GM13977 (cell line): ENCODE data around the gene TOMM40L.

ENCODE experiments used
- DNase-seq: peaks from one replicate; pipeline ENCODE4 v3.0.0; 2012; ENCODE audit warnings: low spot score
- CTCF ChIP-seq: IDR thresholded peaks from 2 replicates; pipeline ENCODE4 v1.5.1; 2012; ENCODE audit warnings: mild to moderate bottlenecking, control low read depth; ENCODE audit not compliant: insufficient read depth; ENCODE audit errors: extremely low read depth, missing control alignments
- in situ Hi-C: fragments of 300-500 bp; cut with MboI; formaldehyde crosslinking; loops from one replicate; pipeline ENCODE4 v1.12.0; 2022; ENCODE audit warnings: low sequenced_read_pairs, low pct_unique_long_range_greater_than_20kb, mixed read lengths, inconsistent platforms; ENCODE audit not compliant: unreplicated experiment

TOMM40L gene

GRCh38 chr1:161259765-161260164 is 33.9 kb downstream of the TOMM40L start:
- TF ChIP-seq CTCF = no peak
- in situ Hi-C loops = no loop called here
- DNase-seq = no peak

GRCh38 chr1:161260376-161261260 is 34.8 kb downstream of the TOMM40L start:
- DNase-seq = no peak
- no peak for TF ChIP-seq CTCF
- in situ Hi-C loops = no loop called here

GRCh38 chr1:161261261-161262235 is 35.7 kb downstream of the TOMM40L start:
- DNase-seq = no peak
- in situ Hi-C loops = no loop called here
- TF ChIP-seq CTCF = no peak

DNA sequence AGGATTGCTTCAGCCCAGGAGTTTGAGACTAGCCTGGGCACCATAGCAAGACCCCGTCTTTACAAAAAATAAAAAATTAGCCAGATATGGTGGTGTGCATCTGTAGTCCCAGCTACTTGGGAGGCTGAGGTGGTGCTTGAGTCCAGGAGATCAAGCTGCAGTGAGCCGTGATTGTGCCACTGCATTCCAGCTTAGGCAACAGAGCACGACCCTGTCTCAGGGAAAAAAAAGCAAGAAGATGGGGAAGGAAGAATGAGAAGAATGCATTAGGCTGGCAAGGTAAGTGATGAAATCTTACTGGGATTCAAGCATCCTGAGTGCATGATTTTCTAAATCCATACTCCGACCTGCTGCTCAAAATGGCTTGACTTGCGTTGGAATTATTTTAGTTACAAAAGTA is 39.4 kb downstream of the TOMM40L start:
- TF ChIP-seq CTCF = no peak
- no peak for DNase-seq
- in situ Hi-C loops = no loop called here

GRCh38 chr1:161266202-161266601 is 40.3 kb downstream of the TOMM40L start:
- TF ChIP-seq CTCF = no peak
- in situ Hi-C loops = no loop called here
- no peak for DNase-seq

DNA sequence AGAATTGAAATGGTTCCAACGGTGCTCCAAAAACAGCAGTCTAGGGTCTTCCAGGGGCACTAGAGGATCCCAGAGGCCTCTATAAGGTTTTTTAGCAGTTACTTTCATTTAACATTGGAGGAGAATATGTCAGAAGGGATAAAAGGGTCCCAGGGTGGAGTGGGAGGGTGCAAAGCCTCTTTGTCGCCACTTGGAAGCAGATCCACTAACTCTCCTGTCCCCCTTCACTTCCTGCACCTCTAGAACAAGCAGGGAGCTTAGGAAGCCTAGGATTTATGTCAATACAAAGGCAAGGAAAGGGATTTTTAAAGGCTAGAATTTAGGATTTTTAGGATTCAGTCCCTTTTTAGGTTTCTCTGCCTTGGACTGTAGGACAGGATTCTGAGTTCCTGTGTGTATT is 41.0 kb downstream of the TOMM40L start:
- DNase-seq = no peak
- in situ Hi-C loops = no loop called here
- TF ChIP-seq CTCF = no peak
